Epithelial cell of proximal tubule (primary cell): ENCODE data around the gene KCNJ18. TPM values are rescaled to one million over a fixed set of nuclear protein-coding genes. Genes with fewer than 3 reads are reported as not detected.
"Not testable (repeated sequence)": the region's sequence is repeated elsewhere in the genome, so short reads cannot be mapped to it uniquely, and the experiment has no call there.

ENCODE experiments used
- DNase-seq: peaks from one replicate; pipeline ENCODE4 v3.0.0-alpha.2; 2011; ENCODE audit warnings: low read depth
- H3K4me3 ChIP-seq: 2 replicates; pipeline ENCODE4 v1.5.1; 2011; ENCODE audit warnings: low read depth, mild to moderate bottlenecking, low read length
- total RNA-seq: library from RNA; depleted of rRNA; stranded (reverse); fragments of >200 nt; gene quantifications from 2 replicates; pipeline ENCODE4 v1.2.3, GENCODE V29; 2015
- TF ChIP-seq, protein P1 (sequence below): conservative IDR thresholded peaks from 2 replicates; pipeline ENCODE4 v1.5.1; 2012; ENCODE audit warnings: low read depth, mild to moderate bottlenecking, low read length

Gene KCNJ18
- total RNA-seq, 1 donor from 2014 or later = not detected

DNA sequence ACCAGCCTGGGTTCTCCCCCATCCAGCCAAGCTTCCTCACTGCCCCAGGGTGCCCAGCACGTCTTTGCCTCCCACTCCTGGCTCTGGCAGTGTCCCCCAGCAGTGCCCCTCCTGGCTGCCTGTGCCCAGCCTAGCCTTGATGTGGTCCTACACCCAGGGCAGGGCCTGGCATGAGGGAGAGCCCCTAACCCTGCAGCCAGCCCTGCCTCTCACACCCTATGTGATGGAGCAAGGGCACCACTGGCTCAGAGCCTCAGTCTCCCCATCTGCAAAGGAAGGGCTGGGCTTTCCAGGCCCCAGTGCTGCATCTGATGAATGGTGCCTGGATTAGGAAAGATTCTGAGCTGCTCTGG lies 5.2 kb downstream of the KCNJ18 start:
- not testable (repeated sequence) for DNase-seq, H3K4me3 ChIP-seq

DNA sequence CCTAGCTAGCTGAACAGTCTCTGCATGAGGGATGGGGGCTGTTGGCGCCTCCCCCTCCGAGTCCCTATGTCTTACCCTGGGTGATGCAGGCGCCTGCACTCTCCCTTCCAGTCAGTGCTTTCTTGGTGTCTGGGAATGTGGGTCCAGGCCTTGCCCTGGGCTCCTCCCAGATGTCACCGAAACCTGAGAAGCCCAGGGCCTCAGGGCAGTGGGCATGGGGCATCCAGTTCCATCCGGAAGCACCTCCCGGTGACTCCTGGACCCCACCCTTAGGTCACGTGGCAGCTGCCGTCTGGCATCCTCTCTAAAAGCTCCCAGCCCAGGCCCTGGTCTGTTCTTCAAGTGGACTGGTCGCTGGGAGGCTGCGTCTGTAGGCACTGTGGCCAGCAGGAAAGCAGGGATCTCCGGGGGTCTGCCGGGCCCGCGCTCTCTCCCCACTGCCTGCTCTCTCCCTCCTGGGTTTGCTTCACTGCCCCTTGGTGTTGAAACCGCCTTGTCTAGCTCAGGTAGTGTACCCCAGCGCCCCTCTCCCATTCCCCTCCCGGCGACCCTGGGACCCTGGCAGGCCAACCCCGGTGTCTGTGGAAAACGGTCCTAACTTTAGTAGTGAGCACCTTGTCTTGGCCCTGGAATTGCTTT lies 6.2 kb downstream of the KCNJ18 start:
- DNase-seq, H3K4me3 ChIP-seq: not testable (repeated sequence)

DNA sequence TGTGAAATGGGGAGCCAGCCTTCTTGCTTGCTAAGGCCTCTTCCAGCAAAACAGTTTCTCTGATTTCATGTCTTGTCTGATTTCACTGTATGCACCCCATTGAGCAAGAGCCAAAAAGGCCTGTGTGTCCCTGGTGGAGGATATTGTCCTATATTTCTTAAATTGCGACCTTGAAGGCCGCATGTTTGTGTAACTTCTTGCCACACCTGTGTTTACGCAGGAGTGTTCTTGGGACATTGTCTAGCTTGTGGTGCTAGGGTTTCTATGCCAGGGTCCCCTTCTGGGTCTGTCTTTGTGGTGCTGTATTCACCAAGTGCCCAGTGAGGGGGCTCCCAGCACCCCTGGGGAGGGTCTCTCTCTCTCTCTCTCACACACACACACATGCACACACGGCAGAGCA lies 6.8 kb downstream of the KCNJ18 start:
- not testable (repeated sequence) for H3K4me3 ChIP-seq, DNase-seq

DNA sequence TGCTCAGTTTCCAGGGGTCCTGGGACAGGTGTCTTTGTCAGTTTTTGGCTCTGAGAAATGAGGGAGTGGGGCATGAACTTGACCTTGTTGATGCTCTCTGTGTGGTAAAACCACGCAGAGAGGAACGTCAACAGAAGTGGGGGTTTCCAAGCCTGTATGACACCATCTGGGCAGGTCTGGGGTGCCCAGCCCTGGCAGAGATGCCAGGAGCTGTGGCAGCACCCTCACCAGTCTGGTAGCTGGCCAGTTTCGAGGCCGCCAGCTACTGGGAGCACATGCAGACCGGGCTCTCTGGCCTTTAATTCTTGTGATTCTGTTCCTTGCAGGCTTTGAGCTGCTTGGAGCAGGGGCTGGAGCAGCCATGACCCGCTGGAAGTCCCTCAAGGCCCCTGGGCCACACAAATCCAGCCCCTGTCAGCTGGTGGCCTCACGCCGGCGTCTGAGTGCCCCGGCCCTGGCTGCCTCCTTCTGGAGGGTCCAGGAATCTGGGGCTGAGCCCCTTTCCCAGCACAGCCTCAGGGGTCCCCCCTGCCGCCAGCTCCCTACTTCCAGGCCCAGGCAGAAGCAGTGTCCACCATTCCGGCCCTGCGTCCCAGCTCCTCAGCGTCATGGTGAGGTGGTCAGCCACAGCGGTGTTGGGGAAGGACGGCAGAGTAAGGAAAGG lies 7.4 kb downstream of the KCNJ18 start:
- H3K4me3 ChIP-seq, DNase-seq: not testable (repeated sequence)

DNA sequence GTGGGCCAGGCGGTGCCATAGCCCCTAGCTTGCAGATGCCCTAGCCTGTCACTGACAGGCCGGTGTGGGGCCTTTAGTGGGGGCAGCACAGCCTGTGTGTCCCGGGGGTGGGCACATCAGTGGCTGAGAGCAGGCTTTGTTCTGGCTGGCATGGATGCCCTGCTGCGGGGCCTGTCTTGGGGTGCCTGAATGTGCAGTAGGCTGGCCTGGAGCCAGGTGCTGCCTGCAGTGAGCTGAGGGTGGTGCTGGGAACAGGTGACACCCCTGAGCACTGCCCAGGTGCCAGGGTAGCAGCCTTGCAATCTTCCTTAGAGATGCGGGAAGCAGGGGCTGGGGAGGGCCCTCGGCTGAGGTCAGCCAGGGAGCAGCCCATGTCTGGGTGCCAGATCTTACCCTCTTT lies 8.8 kb downstream of the KCNJ18 start:
- not testable (repeated sequence) for DNase-seq, H3K4me3 ChIP-seq

DNA sequence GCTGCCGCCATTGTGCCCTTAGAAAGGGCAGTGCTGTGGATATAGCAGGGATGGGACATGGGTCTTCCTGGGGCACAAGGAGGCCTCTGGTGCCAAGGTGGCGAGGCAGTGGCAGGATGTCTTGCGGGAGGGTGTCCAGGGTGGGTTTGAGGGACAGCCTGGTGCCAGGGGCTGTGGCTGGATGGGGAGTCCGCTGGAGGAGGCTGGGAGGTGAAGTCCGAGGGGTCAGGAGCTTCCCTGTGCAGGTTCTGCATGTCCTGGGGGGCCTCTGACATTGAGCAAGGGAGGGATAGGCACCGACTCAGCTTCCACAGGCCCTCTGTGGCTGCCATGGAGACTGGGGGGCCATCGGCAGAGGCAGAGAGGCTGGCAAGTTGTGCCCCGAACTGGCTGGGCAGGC lies 9.7 kb downstream of the KCNJ18 start:
- not testable (repeated sequence) for H3K4me3 ChIP-seq, DNase-seq

DNA sequence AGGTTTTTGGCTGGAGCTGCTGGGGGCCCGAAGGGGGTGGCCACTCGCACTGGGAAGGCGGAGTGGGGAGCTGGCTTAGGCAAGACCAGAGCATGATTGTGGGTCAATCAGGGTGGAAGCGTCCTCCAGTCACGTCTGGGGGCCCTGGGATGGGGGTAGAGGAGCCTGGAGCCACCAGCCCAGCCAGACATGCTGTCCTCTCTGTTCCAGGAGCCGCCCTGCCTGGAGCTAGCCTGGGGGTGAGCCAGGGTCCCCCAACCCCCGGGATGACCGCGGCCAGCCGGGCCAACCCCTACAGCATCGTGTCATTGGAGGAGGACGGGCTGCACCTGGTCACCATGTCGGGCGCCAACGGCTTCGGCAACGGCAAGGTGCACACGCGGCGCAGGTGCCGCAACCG lies 10.2 kb downstream of the KCNJ18 start:
- not testable (repeated sequence) for DNase-seq

DNA sequence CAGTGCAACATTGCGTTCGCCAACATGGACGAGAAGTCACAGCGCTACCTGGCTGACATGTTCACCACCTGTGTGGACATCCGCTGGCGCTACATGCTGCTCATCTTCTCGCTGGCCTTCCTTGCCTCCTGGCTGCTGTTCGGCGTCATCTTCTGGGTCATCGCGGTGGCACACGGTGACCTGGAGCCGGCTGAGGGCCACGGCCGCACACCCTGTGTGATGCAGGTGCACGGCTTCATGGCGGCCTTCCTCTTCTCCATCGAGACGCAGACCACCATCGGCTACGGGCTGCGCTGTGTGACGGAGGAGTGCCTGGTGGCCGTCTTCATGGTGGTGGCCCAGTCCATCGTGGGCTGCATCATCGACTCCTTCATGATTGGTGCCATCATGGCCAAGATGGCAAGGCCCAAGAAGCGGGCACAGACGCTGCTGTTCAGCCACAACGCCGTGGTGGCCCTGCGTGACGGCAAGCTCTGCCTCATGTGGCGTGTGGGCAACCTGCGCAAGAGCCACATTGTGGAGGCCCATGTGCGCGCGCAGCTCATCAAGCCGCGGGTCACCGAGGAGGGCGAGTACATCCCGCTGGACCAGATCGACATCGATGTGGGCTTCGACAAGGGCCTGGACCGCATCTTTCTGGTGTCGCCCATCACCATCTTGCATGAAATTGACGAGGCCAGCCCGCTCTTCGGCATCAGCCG lies 10.8 kb downstream of the KCNJ18 start:
- DNase-seq, H3K4me3 ChIP-seq: not testable (repeated sequence)

More for the DNA sequence above, 10.2 kb downstream of the KCNJ18 start:
- not testable (repeated sequence) for H3K4me3 ChIP-seq

DNA sequence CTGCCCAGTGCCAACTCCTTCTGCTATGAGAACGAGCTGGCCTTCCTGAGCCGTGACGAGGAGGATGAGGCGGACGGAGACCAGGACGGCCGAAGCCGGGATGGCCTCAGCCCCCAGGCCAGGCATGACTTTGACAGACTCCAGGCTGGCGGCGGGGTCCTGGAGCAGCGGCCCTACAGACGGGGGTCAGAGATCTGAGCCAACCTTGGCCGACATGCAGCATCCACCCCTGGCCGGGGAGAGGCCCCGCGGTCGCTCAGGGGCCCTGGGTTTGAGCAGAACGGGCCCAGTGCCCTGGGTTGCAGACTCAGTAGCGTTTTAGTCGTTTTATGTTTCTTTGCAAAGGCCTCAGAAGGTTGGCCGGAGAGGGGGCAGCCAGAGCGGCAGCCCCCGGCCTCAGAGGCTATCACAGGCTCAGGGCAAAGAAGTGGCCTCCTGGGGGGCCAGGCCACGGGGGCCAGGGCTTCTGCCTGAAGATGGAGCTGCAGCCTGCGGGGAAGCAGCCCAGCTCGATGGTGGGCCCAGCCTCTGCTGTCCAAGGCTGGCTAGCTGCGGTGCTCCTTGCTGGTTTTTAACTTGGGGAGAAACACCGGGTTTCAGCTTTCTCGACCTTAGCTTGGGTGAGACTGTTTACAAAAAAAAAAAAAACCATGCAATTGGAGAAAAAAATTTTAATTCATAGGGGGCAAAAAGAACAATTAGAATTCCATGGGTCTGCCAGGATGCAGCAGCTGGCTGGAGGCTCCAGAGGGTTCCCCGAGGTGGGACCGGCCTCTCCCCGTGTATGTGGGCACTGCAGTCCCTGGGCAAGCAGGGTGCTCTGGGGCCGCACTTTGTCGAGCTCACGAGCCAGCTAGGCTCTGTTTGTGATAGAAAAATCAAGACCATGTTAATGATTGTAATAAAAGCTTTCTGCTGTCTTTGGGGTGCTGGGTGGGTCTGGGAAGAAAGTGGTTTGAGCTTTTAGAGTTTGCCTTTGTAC lies 11.9 kb downstream of the KCNJ18 start:
- H3K4me3 ChIP-seq, DNase-seq: not testable (repeated sequence)

DNA sequence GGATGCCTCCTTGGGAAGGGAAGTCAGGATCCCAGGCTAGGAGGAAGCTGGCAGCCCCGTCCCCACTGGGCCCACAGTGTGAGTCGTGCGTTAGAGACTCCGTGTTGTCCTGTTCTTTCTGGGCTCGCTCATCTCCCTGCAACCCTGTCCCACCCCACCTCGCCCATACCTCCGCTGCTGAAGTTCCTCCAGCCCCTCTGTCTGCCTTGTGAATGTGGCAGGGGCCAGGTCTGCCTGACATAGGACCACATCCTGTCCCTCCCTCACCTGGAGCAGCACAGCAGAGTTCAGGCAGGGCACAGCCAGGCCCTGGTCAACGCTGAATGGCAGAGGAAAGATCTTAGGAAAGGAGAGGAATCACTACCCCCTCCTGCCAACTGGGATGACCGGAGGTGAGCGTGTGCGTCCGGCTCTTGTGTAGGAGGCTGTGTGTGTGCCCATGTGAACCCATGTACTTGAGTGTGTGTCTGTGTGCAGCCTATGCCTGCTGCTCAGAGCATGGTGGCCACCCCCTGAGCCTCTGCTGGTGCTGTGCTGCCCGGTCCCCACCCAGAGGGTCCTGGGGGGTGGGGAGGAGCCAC lies 12.8 kb downstream of the KCNJ18 start:
- no peak for DNase-seq
- TF ChIP-seq, protein P1, sequence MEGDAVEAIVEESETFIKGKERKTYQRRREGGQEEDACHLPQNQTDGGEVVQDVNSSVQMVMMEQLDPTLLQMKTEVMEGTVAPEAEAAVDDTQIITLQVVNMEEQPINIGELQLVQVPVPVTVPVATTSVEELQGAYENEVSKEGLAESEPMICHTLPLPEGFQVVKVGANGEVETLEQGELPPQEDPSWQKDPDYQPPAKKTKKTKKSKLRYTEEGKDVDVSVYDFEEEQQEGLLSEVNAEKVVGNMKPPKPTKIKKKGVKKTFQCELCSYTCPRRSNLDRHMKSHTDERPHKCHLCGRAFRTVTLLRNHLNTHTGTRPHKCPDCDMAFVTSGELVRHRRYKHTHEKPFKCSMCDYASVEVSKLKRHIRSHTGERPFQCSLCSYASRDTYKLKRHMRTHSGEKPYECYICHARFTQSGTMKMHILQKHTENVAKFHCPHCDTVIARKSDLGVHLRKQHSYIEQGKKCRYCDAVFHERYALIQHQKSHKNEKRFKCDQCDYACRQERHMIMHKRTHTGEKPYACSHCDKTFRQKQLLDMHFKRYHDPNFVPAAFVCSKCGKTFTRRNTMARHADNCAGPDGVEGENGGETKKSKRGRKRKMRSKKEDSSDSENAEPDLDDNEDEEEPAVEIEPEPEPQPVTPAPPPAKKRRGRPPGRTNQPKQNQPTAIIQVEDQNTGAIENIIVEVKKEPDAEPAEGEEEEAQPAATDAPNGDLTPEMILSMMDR = no peak
- no peak overlapping the region for H3K4me3 ChIP-seq

DNA sequence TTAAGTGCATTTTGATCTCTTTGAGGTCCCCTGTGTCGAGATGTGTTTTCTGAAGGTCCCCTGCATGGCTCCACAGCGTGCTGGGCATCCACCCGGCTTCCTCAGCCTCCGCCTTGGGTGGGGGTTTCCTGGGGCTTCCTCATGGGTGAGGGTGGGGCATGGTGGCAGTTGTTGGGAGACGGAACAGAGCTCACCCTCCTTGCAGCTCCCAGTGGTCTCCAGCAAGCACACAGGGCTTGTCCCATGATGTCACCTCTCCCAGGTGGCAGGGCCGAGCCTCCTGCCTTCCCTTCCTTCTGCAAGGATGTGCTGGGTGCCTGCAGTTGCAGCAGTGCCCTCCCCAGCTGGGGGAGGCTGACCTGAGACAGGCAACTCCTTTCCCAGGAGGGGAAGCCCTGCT lies 13.4 kb downstream of the KCNJ18 start:
- DNase-seq, H3K4me3 ChIP-seq: not testable (repeated sequence)

DNA sequence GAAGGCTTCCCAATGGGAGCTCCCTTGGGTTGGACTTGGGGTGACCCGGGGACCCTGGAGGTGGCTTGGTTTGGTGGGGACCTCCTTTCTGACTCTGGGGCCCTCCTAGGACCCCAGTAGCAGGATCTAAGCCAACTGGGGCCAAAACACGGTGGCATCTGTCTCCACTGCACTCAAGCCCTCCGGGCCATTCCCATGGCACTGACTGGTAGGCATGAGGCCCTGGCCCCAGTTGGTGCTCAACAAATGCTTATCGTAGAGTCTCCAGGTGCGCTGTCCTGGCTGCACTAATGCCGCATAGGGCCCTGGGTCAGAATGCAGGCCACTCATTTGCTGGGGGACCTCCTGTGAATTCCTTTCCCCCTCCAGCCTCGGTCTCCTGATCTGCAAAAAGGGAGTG lies 14.2 kb downstream of the KCNJ18 start:
- H3K4me3 ChIP-seq, DNase-seq: not testable (repeated sequence)

DNA sequence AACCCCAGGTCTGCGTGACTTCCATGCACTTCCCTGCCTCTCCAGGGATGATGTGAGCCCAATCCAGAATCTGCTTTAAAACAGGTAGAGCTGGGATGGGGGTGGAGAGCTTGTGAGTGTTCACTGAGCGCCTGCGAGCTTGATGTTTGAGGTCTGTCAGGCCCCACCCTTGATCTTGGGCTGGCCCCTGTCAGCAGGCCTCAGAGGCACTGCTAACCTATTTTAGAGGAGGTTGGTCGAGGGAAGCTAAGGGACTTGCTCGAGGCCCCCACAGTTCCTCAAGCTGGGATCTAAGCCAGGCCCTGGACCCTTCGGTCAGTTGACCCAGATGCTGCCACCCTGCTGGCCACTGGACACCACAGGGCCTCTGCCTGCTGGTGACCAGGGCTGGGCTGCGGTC lies 14.8 kb downstream of the KCNJ18 start:
- H3K4me3 ChIP-seq, DNase-seq: not testable (repeated sequence)

DNA sequence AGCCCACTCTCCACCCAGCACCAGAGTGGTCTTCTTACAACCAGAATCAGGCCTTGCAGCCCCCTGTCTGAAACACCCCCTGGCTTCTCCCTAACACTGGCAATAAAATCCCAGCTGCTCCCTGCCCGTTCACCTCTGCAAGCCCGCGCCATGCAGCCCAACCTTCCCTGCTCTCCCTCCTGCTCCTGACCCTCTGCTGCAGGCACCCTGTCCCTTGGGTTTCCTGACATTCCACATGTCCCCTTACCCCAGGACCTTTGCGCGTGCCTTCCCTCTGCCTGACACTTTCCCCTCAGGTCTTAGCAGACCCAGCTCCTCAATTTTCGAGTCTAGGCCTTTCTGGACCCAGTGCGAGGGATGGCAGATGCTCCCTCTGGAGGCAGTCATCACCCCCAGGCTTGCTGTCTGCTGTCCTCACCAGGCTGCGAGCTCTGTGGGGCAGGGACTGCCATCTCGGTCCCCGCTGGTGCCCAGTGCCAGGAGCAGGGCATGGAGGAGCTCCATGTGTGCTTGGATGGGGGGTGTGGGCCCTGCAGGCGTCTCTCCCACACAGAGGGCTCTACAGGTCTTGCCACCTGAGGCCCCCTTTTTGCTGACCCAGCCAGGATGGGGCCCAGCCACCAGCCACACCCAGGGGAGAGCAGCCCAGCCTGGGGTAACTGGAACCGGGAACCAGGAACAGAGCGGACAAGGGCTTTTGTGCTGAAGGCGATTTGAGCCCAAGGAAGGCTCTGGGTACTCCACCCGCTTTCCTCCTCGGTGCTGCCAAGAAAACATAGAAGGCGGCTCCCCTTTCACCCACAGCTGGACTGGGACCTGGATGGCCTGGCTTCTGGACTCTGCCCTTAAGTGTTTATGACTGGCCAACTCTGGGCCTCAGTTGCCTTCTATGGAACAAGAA lies 15.6 kb downstream of the KCNJ18 start:
- not testable (repeated sequence) for H3K4me3 ChIP-seq, DNase-seq

DNA sequence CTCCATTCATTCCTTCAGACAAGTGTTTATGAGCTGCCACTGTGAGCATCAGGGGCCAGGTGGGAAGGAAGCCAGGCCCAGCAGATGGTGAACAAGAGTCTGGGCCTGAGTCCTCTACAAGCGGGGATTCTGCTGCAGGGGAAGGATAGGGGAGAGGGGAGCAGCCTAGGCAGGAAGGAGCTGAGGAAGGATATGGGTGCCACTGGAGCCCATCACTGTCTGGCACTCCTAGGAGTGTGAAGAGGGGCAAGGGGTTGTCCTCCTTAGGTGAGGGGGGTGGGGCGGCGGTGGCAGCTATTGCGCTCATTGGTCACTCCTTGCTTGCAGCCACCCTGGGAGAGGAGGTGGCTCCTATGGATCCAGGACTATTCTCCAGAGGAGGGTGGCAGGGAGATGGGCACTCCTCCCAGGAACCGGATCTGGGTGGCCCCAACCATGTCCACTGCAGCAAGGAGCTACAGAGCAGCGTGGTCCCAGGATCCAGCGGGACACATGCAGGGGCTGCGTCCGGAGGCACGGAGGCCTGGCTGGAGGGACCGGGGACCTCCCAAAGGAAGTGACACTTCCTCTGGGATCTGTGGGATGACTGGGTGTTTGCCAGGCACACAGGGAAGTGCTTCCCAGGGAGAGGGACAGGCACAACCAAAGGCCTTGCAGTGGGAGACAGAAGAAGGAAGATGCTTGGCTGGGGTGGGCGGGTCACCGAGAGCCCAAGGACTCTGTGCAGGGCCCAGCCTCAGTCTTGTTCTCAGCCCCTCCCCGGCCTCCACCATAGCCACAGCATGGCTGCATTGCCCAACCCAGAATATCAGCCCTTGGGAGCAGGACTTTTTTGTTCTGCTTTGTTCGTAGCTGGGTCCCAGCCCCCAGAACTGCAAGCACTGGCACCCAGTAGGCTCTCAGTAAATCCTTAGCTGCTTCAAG lies 16.6 kb downstream of the KCNJ18 start:
- H3K4me3 ChIP-seq, DNase-seq: not testable (repeated sequence)
